ENCODE data around the gene ENDOG.

Gene ENDOG

GRCh38 chr9:128818099-128818838, at the start of gene ENDOG:
Gene ENDOG (plus strand): TSS chr9:128818500. CDS start chr9:128818685, 185 bp downstream.
- H3K4me3 ChIP-seq (ENCODE audit: low read length) = peak within 1 kb of the TSS; percentile 63
- peak; percentile 94 for TF ChIP-seq CTCF (IDR thresholded peaks at IDR 0.05; ENCODE audit: insufficient read depth, low read depth, low read length, missing control alignments)
- DNase-seq (ENCODE audit: low read depth) = peak; percentile 96

- no peak for TF ChIP-seq CTCF (IDR thresholded peaks at IDR 0.05; ENCODE audit: insufficient read depth, low read depth, low read length, missing control alignments)
- H3K4me3 ChIP-seq (ENCODE audit: low read length) = no peak overlapping the region
Measured at GRCh38 chr9:128768606-128769005, 49.7 kb upstream of the ENDOG start.

GRCh38 chr9:128770286-128771030, 47.8 kb upstream of the ENDOG start:
- peak overlapping the region; percentile 95 for H3K4me3 ChIP-seq (ENCODE audit: low read length)
- DNase-seq (ENCODE audit: low read depth) = no peak
- no peak for TF ChIP-seq CTCF (IDR thresholded peaks at IDR 0.05; ENCODE audit: insufficient read depth, low read depth, low read length, missing control alignments)

More at GRCh38 chr9:128768606-128769005, 49.7 kb upstream of the ENDOG start:
- no peak for DNase-seq (ENCODE audit: low read depth)

GRCh38 chr9:128771094-128771721, 47.1 kb upstream of the ENDOG start:
- no peak for TF ChIP-seq CTCF (IDR thresholded peaks at IDR 0.05; ENCODE audit: insufficient read depth, low read depth, low read length, missing control alignments)
- peak overlapping the region; percentile 95 for H3K4me3 ChIP-seq (ENCODE audit: low read length)
- DNase-seq (ENCODE audit: low read depth) = peak; percentile 41

GRCh38 chr9:128771745-128772519, 46.4 kb upstream of the ENDOG start, which contains the start of gene ZER1:
Gene ZER1 (minus strand): TSS chr9:128771927. CDS start chr9:128755565, 16,362 bp downstream.
- DNase-seq (ENCODE audit: low read depth) = peak; percentile 95
- peak within 1 kb of the TSS; percentile 95 for H3K4me3 ChIP-seq (ENCODE audit: low read length)
- TF ChIP-seq CTCF (IDR thresholded peaks at IDR 0.05; ENCODE audit: insufficient read depth, low read depth, low read length, missing control alignments) = no peak

- H3K4me3 ChIP-seq (ENCODE audit: low read length) = no peak overlapping the region
- TF ChIP-seq CTCF (IDR thresholded peaks at IDR 0.05; ENCODE audit: insufficient read depth, low read depth, low read length, missing control alignments) = no peak
- DNase-seq (ENCODE audit: low read depth) = no peak
Measured at GRCh38 chr9:128773049-128773448, 45.3 kb upstream of the ENDOG start.

Measured in epithelial cell of esophagus (primary cell).